Measurements from ENCODE around the gene ACYP2. TPM values are rescaled to one million over a fixed set of nuclear protein-coding genes. Genes with fewer than 3 reads are reported as not detected.
"Not testable (repeated sequence)": the region's sequence is repeated elsewhere in the genome, so short reads cannot be mapped to it uniquely, and the experiment has no call there.

Gene ACYP2
- total and polyA plus RNA-seq, 11 donors, result 39.7 to 107 (median 53.2) TPM

- Histone ChIP-seq H3K27ac (no peak overlapping the region), H3K4me3 (no peak overlapping the region), H3K36me3 (no peaks in the 10 kb centered on the region), H3K27me3 (no peaks in the 10 kb centered on the region), H3K4me1 (peaks cover 0 to 13% (median 0%) of the 10 kb centered on the region in 12 donors), H3K9me3 (peaks cover 0 to 12% (median 0%) of the 10 kb centered on the region in 12 donors)
- DNase-seq (no peak), ATAC-seq (no peak)
- TF ChIP-seq POLR2A (IDR thresholded peaks at IDR 0.05) (no peak), CTCF (IDR thresholded peaks at IDR 0.05) (no peak)
- WGBS, 4 donors, result 85 to 95% (median 92%) methylated on average over 10 of the region's 10 CpGs
- intact Hi-C loops (cut with DNase I), result loop anchor here in 1 of 10 donors (10.0 kb wide), 1 partner anchor 88 kb away; no protein-coding TSS in a partner anchor
Measured at GRCh38 chr2:54313147-54313546, 197.7 kb downstream of the ACYP2 start.

- peaks cover 0 to 24% (median 0%) of the 10 kb centered on the region in 12 donors for H3K4me1 ChIP-seq
- ATAC-seq (no peak), DNase-seq (no peak)
- intact Hi-C loops (cut with DNase I), result loop anchor here in 1 of 10 donors (10.0 kb wide), 1 partner anchor 93 kb away; no protein-coding TSS in a partner anchor
- no peaks in the 10 kb centered on the region for H3K36me3 ChIP-seq
- no peaks in the 10 kb centered on the region for H3K27me3 ChIP-seq
- H3K9me3 ChIP-seq, result peaks cover 0 to 12% (median 0%) of the 10 kb centered on the region in 12 donors
- 66 to 81% (median 70%) methylated on average over 2 of the region's 2 CpGs for WGBS, 4 donors
- H3K27ac ChIP-seq, result peak overlapping the region in 1 of 12 donors; percentile 10
- H3K4me3 ChIP-seq, result no peak overlapping the region
- TF ChIP-seq CTCF (IDR thresholded peaks at IDR 0.05) (no peak), POLR2A (IDR thresholded peaks at IDR 0.05) (no peak)
Measured at GRCh38 chr2:54317973-54318372, 202.6 kb downstream of the ACYP2 start.

- peak overlapping the region in 1 of 12 donors; percentile 6 for H3K27ac ChIP-seq
- intact Hi-C loops (cut with DNase I), result loop anchor here in 1 of 10 donors (10.0 kb wide), 1 partner anchor 94 kb away; no protein-coding TSS in a partner anchor
- H3K9me3 ChIP-seq, result peaks cover 0 to 12% (median 0%) of the 10 kb centered on the region in 12 donors
- no peak for TF ChIP-seq CTCF (IDR thresholded peaks at IDR 0.05)
- TF ChIP-seq POLR2A (IDR thresholded peaks at IDR 0.05), result no peak
- no peak overlapping the region for H3K4me3 ChIP-seq
- ATAC-seq, result peak; percentile 67 to 91 (median 90)
- 65 to 82% (median 72%) methylated on average over 8 of the region's 8 CpGs for WGBS, 4 donors
- H3K27me3 ChIP-seq, result no peaks in the 10 kb centered on the region
- no peaks in the 10 kb centered on the region for H3K36me3 ChIP-seq
- peaks cover 0 to 24% (median 0%) of the 10 kb centered on the region in 12 donors for H3K4me1 ChIP-seq
- peak in 3 of 5 donors; percentile 35 to 58 (median 38) for DNase-seq
Measured at GRCh38 chr2:54318821-54319220, 203.4 kb downstream of the ACYP2 start.

- no peak overlapping the region for H3K4me3 ChIP-seq
- WGBS, 4 donors, result 39 to 71% (median 64%) methylated on average over 2 of the region's 2 CpGs
- TF ChIP-seq CTCF (IDR thresholded peaks at IDR 0.05) (no peak), POLR2A (IDR thresholded peaks at IDR 0.05) (no peak)
Measured at GRCh38 chr2:54321047-54321446, 205.6 kb downstream of the ACYP2 start.

GRCh38 chr2:54324517-54324916 lies 209.1 kb downstream of the ACYP2 start:
- H3K36me3 ChIP-seq, H3K27ac ChIP-seq, H3K27me3 ChIP-seq, DNase-seq, ATAC-seq, H3K4me3 ChIP-seq: not testable (repeated sequence)
- 71 to 97% (median 96%) methylated on average over 2 of the region's 2 CpGs for WGBS, 4 donors
- Histone ChIP-seq H3K4me1 (peaks cover 0 to 11% (median under 1%) of the 10 kb centered on the region in 12 donors), H3K9me3 (peaks cover 0 to 16% (median 9%) of the 10 kb centered on the region in 12 donors)
- intact Hi-C loops (cut with DNase I), result loop anchor here in 5 of 10 donors (10.0 kb wide), 3 partner anchors 100 to 380 kb away; no protein-coding TSS in a partner anchor

More at GRCh38 chr2:54321047-54321446, 205.6 kb downstream of the ACYP2 start:
- intact Hi-C loops (cut with DNase I), result loop anchor here in 5 of 10 donors (10.0 kb wide), 3 partner anchors 96 to 384 kb away; no protein-coding TSS in a partner anchor
- DNase-seq (no peak), ATAC-seq (peak in 1 of 4 donors; percentile 36)
- peaks cover 0 to 24% (median 0%) of the 10 kb centered on the region in 12 donors for H3K4me1 ChIP-seq
- no peaks in the 10 kb centered on the region for H3K36me3 ChIP-seq
- no peak overlapping the region for H3K27ac ChIP-seq
- no peaks in the 10 kb centered on the region for H3K27me3 ChIP-seq
- peaks cover 0 to 21% (median 10%) of the 10 kb centered on the region in 12 donors for H3K9me3 ChIP-seq
